Chondrocyte (in vitro differentiated cells): ENCODE results near the gene ADGRB2. TPM values are rescaled to one million over a fixed set of nuclear protein-coding genes. Genes with fewer than 3 reads are reported as not detected.

ENCODE experiments used
- DNase-seq: peaks from one replicate; pipeline ENCODE4 v3.0.0; 2021; ENCODE audit warnings: mixed read lengths, low spot score
- H3K27ac Mint-ChIP-seq: one replicate; pipeline ENCODE4 v1.8.0; 2021; ENCODE audit warnings: mild to moderate bottlenecking, moderate library complexity, mixed read lengths; ENCODE audit not compliant: unreplicated experiment
- H3K27me3 Mint-ChIP-seq: 2 replicates; pipeline ENCODE4 v1.8.0; 2021; ENCODE audit warnings: low read depth, mixed read lengths
- H3K36me3 Mint-ChIP-seq: 2 replicates; pipeline ENCODE4 v1.8.0; 2021; ENCODE audit warnings: low read depth, mixed read lengths
- H3K4me1 Mint-ChIP-seq: 2 replicates; pipeline ENCODE4 v1.8.0; 2021; ENCODE audit warnings: low read depth, mild to moderate bottlenecking, mixed read lengths
- H3K4me3 Mint-ChIP-seq: one replicate; pipeline ENCODE4 v1.8.0; 2021; ENCODE audit warnings: mild to moderate bottlenecking, moderate library complexity, mixed read lengths; ENCODE audit not compliant: unreplicated experiment
- H3K9me3 Mint-ChIP-seq: 2 replicates; pipeline ENCODE4 v1.8.0; 2021; ENCODE audit warnings: low read depth, mixed read lengths
- CTCF ChIP-seq: fragments of 200-600 bp; sonication (generic); IDR thresholded peaks from 2 replicates; pipeline ENCODE4 v1.5.0; 2021; ENCODE audit warnings: antibody characterized with exemption, mild to moderate bottlenecking, moderate library complexity
- total RNA-seq: library from RNA; stranded (reverse); gene quantifications from 3 replicates; pipeline ENCODE4 v1.2.1, GENCODE V29; 2021

Gene ADGRB2
- total RNA-seq, 1 donor from 2014 or later, result 11.9 TPM

GRCh38 chr1:31787786-31788137 lies 23.6 kb upstream of the ADGRB2 start:
- Mint-ChIP-seq H3K36me3 (no peaks in the 10 kb centered on the region), H3K27me3 (no peaks in the 10 kb centered on the region), H3K4me3 (peak overlapping the region; percentile 80), H3K9me3 (no peaks in the 10 kb centered on the region), H3K27ac (peak overlapping the region; percentile 82), H3K4me1 (peaks cover 12% of the 10 kb centered on the region)
- no peak for TF ChIP-seq CTCF
- no peak for DNase-seq

GRCh38 chr1:31787261-31787660 lies 23.1 kb upstream of the ADGRB2 start:
- H3K4me3 Mint-ChIP-seq, result peak overlapping the region; percentile 80
- peaks cover 17% of the 10 kb centered on the region for H3K4me1 Mint-ChIP-seq
- TF ChIP-seq CTCF, result no peak
- no peaks in the 10 kb centered on the region for H3K36me3 Mint-ChIP-seq
- H3K27me3 Mint-ChIP-seq, result no peaks in the 10 kb centered on the region
- DNase-seq, result peak; percentile 42
- H3K27ac Mint-ChIP-seq, result no peak overlapping the region
- no peaks in the 10 kb centered on the region for H3K9me3 Mint-ChIP-seq

- H3K36me3 Mint-ChIP-seq, result no peaks in the 10 kb centered on the region
- TF ChIP-seq CTCF, result no peak
- H3K27ac Mint-ChIP-seq, result no peak overlapping the region
- no peaks in the 10 kb centered on the region for H3K9me3 Mint-ChIP-seq
- peaks cover 18% of the 10 kb centered on the region for H3K4me1 Mint-ChIP-seq
- peak; percentile 82 for DNase-seq
- H3K4me3 Mint-ChIP-seq, result no peak overlapping the region
- H3K27me3 Mint-ChIP-seq, result no peaks in the 10 kb centered on the region
Observed at GRCh38 chr1:31786366-31787060, 22.4 kb upstream of the ADGRB2 start.

- no peaks in the 10 kb centered on the region for H3K9me3 Mint-ChIP-seq
- no peak for TF ChIP-seq CTCF
- H3K4me1 Mint-ChIP-seq, result peaks cover 21% of the 10 kb centered on the region
- no peak overlapping the region for H3K27ac Mint-ChIP-seq
- DNase-seq, result peak; percentile 33
- no peaks in the 10 kb centered on the region for H3K36me3 Mint-ChIP-seq
- H3K27me3 Mint-ChIP-seq, result no peaks in the 10 kb centered on the region
- no peak overlapping the region for H3K4me3 Mint-ChIP-seq
Observed at GRCh38 chr1:31785947-31786290, 21.8 kb upstream of the ADGRB2 start.

- no peak overlapping the region for H3K4me3 Mint-ChIP-seq
- no peaks in the 10 kb centered on the region for H3K27me3 Mint-ChIP-seq
- no peaks in the 10 kb centered on the region for H3K9me3 Mint-ChIP-seq
- no peak overlapping the region for H3K27ac Mint-ChIP-seq
- no peaks in the 10 kb centered on the region for H3K36me3 Mint-ChIP-seq
- TF ChIP-seq CTCF, result no peak
- peaks cover 21% of the 10 kb centered on the region for H3K4me1 Mint-ChIP-seq
- DNase-seq, result peak; percentile 72
Observed at GRCh38 chr1:31785020-31785946, 21.1 kb upstream of the ADGRB2 start.
